VCaP (cell line): ENCODE data around the gene FLOT1.
"Not testable (repeated sequence)": the region's sequence is repeated elsewhere in the genome, so short reads cannot be mapped to it uniquely, and the experiment has no call there.

Experiments
- H3K27ac ChIP-seq: fragments of 450-650 bp; 2 replicates; pipeline ENCODE4 v1.5.1; 2017
- TF ChIP-seq, protein P1 (sequence below): fragments of 450-650 bp; conservative IDR thresholded peaks from 2 replicates; pipeline ENCODE4 v1.5.1; 2017; ENCODE audit warnings: mild to moderate bottlenecking, moderate library complexity

Gene FLOT1

DNA sequence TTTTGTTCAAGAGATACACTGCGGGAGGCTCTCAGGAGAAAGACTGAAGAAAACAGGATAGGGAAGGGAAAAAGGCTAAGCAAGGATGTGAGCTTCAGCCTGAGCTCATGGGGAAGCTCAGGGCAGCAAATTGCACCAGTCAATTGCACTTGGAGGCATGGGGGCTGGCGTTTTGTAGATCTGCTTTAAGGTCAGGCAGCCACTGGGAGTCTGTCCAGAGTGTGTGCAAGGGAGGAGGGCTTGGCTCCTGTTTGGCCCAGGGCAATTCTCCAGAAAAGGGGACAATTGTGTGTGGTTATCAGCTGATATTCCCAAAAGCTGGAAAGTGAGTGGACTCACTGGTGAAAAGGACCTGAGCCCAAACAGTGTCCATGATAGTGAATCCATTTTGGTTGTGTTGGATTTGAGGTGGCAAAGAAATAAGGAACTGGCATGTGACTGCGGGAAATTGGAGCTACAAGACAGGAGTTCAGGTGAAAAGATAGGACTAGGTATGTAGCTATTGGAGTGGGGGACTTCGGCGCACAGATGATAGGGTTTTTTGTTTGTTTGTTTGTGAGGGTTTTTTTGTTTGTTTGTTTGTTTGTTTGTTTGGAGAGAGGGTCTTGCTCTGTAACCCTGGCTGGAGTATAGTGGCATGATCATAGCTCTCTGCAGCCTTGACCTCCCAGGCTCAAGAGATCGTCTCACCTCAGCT is 24.1 kb upstream of the FLOT1 start:
- no peak overlapping the region for H3K27ac ChIP-seq

DNA sequence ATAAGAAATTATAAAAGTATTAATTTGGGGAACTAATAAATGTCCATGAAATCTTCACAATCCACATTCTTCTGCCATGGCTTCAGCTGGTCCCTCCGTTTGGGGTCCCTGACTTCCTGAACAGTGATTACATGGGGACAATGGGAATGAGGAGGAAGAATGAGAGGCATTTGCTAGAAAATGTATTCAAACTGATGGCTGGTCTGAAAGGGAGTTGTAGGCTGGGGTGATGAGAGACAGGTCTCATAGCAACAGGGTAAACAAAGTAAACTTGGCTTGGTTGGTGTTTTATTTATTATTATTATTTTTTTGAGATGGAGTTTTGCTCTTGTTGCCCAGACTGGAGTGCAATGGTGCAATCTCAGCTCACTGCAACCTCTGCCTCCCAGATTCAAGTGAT is 23.0 kb upstream of the FLOT1 start:
- not testable (repeated sequence) for H3K27ac ChIP-seq

More for the DNA sequence above, 24.1 kb upstream of the FLOT1 start:
- TF ChIP-seq, protein P1, sequence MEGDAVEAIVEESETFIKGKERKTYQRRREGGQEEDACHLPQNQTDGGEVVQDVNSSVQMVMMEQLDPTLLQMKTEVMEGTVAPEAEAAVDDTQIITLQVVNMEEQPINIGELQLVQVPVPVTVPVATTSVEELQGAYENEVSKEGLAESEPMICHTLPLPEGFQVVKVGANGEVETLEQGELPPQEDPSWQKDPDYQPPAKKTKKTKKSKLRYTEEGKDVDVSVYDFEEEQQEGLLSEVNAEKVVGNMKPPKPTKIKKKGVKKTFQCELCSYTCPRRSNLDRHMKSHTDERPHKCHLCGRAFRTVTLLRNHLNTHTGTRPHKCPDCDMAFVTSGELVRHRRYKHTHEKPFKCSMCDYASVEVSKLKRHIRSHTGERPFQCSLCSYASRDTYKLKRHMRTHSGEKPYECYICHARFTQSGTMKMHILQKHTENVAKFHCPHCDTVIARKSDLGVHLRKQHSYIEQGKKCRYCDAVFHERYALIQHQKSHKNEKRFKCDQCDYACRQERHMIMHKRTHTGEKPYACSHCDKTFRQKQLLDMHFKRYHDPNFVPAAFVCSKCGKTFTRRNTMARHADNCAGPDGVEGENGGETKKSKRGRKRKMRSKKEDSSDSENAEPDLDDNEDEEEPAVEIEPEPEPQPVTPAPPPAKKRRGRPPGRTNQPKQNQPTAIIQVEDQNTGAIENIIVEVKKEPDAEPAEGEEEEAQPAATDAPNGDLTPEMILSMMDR: no peak

DNA sequence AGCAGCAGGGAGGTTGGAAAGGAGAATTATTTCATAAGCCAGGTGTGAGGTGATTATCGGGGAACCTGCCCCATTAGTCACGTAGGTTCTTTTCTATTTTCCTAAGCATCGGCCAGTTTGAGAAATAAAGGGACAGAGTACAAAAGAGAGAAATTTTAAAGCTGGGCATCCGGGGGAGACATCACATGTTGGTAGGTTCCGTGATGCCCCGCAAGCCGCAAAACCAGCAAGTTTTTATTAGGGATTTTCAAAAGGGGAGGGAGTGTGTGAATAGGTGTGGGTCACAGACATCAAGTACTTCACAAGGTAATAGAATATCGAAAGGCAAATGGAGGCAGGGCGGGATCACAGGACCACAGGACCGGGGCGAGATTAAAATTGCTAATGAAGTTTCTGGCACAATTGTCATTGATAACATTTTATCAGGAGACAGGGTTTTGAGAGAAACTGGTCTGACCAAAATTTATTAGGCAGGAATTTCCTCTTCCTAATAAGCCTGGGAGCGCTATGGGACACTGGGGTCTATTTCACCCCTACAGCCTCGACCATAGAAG is 22.1 kb upstream of the FLOT1 start:
- H3K27ac ChIP-seq: not testable (repeated sequence)

DNA sequence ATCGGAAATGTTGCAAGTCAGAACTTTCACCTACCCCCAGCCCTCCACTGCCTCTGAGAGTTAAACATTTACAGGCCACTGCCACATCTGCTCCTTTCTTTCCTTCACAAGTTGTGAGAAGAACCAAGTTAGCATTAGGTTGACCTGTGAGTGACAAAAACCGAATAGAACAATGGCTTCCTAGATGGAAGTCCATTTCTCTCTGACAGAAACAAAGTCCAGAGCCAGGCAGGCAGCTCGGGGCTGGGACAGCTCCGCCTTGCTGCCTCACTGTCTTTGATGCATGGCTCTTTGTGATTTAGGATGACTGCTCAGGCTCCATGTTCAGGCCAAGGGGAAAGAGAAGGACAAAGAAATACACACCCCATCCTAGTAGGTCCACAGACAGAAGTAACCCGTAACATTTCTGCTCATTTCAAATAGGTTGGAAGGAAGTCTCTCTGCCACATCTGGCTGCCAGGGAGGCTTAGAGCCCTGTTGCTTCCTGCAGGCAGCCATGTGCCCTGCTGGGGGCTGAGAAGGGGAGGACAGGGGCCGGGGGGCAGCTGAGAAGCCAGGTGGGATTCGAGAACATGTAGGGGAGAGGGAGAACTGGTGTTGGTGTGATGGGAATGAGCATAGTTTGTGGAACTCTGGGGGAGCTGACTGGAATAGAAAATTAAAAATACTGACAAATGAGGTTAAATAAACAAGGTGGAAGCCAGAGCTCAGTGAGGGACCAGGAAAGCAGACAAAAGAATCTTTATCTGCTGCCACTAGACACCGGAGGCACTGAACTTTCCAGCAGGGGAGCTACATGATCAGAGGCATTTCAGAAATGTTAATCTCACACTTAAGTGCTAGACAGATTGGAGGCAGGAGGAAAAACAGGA is 21.4 kb upstream of the FLOT1 start:
- no peak overlapping the region for H3K27ac ChIP-seq
- TF ChIP-seq, protein P1: no peak

DNA sequence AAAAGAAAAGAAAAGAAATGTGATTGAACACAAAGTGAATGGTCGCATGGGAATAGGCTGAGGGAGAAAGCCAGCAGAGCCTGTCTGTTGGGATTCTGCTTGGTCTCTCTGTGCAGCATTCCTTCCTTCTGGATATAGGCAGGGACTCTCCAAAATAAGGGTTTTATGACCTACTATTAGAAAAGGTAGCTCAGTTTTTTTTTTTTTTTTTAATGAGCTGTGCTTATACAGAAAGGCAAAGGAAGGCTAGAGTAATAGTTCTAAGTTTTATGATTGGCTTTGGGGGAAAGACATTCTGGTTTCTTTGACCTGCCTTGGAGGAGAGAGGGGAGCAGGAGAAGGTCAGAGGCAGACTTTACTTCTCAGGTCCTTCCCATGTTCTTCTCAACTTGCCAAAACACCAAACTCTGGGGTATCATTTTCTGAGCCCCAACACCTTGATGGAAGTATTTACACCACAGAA is 20.7 kb upstream of the FLOT1 start:
- H3K27ac ChIP-seq: no peak overlapping the region

DNA sequence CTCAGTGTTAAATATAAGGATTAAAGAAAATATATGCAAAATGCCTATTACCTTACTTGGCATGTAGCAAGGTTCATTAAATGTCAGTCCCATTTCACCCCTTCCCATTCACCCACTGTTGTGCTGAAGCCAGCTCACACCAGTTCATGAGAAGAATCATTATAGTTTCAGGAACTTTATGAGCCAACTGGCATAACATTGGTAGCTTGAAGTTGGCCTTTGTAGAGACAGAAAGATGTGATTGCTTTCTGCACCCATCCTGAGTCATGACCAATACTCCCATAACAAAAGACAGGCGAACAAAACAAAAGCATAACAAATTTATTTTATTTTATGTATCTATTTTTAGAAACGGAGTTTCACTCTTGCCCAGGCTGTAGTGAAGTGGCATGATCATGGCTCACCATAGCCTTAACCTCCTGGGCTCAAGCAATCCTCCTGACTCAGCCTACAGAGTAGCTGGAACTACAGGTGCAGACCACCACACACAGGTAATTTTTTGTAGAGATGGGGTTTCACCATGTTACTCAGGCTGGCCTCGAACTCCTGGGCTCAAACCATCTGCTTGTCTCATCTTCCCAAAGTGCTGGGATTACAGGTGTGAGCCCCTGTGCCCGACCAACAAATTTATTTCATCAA is 19.4 kb upstream of the FLOT1 start:
- TF ChIP-seq, protein P1: no peak
- H3K27ac ChIP-seq: no peak overlapping the region

More for the DNA sequence above, 20.7 kb upstream of the FLOT1 start:
- TF ChIP-seq, protein P1: no peak

DNA sequence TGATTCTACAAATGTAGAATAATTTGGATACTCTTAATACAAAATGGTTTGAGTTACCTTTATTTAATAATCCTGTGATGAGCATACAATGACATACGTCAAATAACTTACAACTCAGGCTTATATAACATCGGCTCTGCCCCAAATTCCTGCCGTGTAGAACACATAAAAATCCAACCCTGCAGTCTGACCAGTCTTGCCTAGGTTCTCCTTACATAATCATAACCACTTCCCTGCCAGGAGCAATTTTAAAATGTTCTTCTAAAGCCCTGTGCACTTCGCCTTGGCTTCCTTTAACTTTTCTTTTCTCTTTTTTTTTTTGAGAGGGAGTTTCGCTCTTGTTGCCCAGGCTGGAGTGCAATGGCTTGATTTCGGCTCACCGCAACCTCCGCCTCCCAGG is 18.1 kb upstream of the FLOT1 start:
- no peak overlapping the region for H3K27ac ChIP-seq
- TF ChIP-seq, protein P1: no peak

DNA sequence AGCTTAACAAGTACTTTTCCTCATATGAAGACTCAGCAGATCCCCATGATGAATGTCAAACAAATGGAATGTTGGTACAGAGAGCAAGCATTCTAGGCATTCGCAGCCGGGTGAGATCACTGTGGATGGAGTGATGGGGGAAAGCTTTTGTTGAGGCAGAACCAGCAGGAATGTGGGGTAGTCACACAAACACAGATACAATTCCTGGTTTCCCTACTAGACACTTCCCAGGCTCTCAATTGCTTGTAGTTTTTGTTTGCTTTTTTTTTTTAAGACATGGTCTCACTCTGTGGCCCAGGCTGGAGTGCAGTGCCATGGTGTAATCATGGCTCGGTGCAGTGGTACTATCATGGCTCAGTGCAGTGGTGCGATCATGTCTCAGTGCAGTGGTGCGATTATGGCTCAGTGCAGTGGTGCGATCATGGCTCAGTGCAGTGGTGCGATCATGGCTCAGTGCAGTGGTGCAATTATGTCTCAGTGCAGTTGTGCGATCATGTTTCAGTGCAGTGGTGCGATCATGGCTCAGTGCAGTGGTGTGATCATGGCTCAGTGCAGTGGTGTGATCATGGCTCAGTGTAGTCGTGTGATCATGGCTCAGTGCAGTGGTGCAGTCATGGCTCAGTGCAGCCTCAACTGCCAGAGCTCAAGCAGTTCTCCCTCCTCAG is 17.2 kb upstream of the FLOT1 start:
- no peak overlapping the region for H3K27ac ChIP-seq
- TF ChIP-seq, protein P1: no peak
